ENCODE results near the gene PDZRN3.

PDZRN3 gene

GRCh38 chr3:73379465-73379864, 245.3 kb downstream of the PDZRN3 start:
- no peak for DNase-seq

GRCh38 chr3:73378207-73378606, 246.5 kb downstream of the PDZRN3 start:
- no peak for DNase-seq

- DNase-seq = no peak
Observed at GRCh38 chr3:73365756-73366397, 258.9 kb downstream of the PDZRN3 start.

GRCh38 chr3:73364517-73364916, 260.2 kb downstream of the PDZRN3 start:
- no peak for DNase-seq

GRCh38 chr3:73363093-73363492, 261.6 kb downstream of the PDZRN3 start:
- DNase-seq = no peak

- no peak for DNase-seq
Observed at GRCh38 chr3:73361591-73361990, 263.1 kb downstream of the PDZRN3 start.

GRCh38 chr3:73353649-73354217, 271.0 kb downstream of the PDZRN3 start:
- no peak for DNase-seq

- DNase-seq = no peak
Observed at GRCh38 chr3:73352841-73353645, 271.7 kb downstream of the PDZRN3 start.

GRCh38 chr3:73351423-73352071, 273.2 kb downstream of the PDZRN3 start:
- DNase-seq = peak; percentile 4

- DNase-seq = no peak
Observed at GRCh38 chr3:73350996-73351395, 273.7 kb downstream of the PDZRN3 start.

- no peak for DNase-seq
Observed at GRCh38 chr3:73349657-73350056, 275.1 kb downstream of the PDZRN3 start.

GRCh38 chr3:73342077-73342476, 282.7 kb downstream of the PDZRN3 start:
- DNase-seq = no peak

- DNase-seq = no peak
Observed at GRCh38 chr3:73341272-73341935, 283.3 kb downstream of the PDZRN3 start.

- DNase-seq = no peak
Observed at GRCh38 chr3:73332558-73332957, 292.2 kb downstream of the PDZRN3 start.
